ENCODE measurements around the gene ADGRG6.

The ADGRG6 gene

DNA sequence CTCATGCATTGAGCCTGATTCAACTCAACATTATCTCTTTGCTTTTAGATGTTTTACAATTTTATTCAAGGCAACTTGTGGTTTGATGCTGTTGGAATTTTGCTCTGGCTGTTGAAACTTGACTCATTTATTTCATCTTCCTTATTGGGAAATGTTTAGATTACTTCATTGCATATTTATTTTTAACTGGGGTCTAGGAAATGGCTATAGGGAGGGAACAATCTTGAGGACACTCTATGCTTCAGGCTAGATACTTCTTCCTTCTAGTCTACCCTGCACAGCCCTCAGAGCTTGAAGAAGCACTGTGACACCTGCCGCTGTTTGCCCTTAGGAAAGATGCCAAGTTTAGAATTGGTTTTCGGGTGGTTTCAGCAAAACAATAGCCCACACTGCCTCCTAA lies 183.4 kb downstream of the ADGRG6 start:
- no peak for DNase-seq (ENCODE audit: low read depth in 2 of 2)

DNA sequence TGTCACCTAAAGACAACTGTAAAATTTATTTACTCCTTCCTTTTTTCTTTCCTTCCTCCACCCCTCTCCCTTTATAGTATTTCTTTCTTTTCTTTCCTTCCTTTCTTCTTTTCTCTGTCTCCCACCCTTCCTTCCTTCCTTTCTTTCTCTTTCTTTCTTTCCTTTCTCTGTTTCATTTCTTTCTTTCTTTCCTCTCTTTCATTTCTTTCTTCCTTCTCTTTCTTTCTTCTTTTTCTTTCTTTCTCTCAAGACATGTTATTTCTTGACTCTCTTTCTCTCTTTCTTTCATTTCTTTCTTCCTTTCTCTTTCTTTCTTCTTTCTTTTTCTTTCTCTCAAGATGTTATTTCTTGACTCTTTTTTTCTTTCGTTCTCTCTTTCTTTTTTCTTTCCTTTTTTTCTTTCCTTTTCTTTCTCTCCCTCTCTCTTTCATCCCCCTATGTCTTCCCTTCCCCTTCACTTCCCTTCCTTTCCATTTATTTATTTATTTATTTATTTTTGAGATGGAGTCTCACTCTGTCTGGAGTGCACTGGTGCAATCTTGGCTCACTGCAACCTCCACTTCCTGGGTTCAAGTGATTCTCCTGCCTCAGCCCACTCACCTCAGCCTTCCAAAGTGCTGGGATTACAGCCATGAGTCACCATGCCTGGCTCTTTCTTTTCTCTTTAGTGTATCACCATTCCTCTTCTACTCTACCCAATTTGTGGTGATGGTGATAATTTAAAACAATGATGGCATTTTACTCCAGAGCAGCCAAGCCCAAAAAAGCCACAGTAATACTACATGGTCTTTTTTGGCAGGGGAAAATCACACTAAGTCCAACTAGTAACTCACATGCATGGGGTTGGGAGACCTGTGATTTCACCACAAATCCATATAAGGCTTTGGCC lies 188.2 kb downstream of the ADGRG6 start:
- DNase-seq (ENCODE audit: low read depth in 2 of 2) = no peak
